ENCODE data around the gene PIK3C2B.

DNA sequence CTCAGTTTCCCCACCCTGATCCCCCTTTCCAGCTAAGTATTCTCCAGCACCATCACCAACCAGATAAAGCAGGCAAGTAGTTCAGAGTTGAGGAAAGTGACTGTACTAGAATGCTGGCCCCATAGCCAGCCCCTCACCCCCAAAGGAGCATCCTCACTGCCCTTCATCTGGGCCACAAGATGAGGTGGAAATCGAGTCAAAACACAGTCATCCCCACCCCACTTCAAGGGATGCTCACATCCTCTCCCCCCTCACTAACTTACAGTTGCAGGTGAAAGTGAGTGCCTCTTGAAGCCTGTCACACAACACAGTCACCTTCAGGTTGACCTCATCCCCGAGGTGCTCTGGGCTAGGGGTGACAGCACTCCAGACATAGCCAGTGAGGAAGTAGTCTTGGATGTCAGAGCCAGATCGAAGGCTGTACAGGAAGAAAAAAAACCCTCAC is 30.4 kb downstream of the PIK3C2B start:
- no peak for TF ChIP-seq CTCF (conservative IDR thresholded peaks at IDR 0.05)
- no peak for TF ChIP-seq EZH2 (IDR thresholded peaks at IDR 0.05; ENCODE audit: low read depth)

Measured in PC-9 (cell line).